Right forelimb (tissue), 1 donor: ENCODE results near the gene DNAJC5G.

ENCODE experiments used
- DNase-seq: peaks from one replicate; pipeline ENCODE4 v3.0.0-alpha.2; 2018

DNAJC5G gene

GRCh38 chr2:27275211-27276150, at the start of gene DNAJC5G:
Gene DNAJC5G (plus strand): TSS chr2:27275433. CDS start chr2:27276729, 1,296 bp downstream.
- DNase-seq: no peak

GRCh38 chr2:27225526-27225925, 49.7 kb upstream of the DNAJC5G start:
- DNase-seq: no peak

- DNase-seq: no peak
Measured at GRCh38 chr2:27227501-27227900, 47.7 kb upstream of the DNAJC5G start.

GRCh38 chr2:27231921-27232320, 43.3 kb upstream of the DNAJC5G start:
- no peak for DNase-seq

GRCh38 chr2:27233341-27233740, 41.9 kb upstream of the DNAJC5G start:
- DNase-seq: no peak

GRCh38 chr2:27236136-27236535, 39.1 kb upstream of the DNAJC5G start:
- no peak for DNase-seq

- no peak for DNase-seq
Measured at GRCh38 chr2:27236626-27237025, 38.6 kb upstream of the DNAJC5G start.

- DNase-seq: no peak
Measured at GRCh38 chr2:27237341-27237945, 37.8 kb upstream of the DNAJC5G start.

- no peak for DNase-seq
Measured at GRCh38 chr2:27238976-27239375, 36.3 kb upstream of the DNAJC5G start.

- no peak for DNase-seq
Measured at GRCh38 chr2:27240406-27240805, 34.8 kb upstream of the DNAJC5G start.

GRCh38 chr2:27241761-27242613, 33.2 kb upstream of the DNAJC5G start:
- DNase-seq: no peak

GRCh38 chr2:27242614-27242951, 32.6 kb upstream of the DNAJC5G start:
- no peak for DNase-seq

- DNase-seq: no peak
Measured at GRCh38 chr2:27243391-27244130, 31.7 kb upstream of the DNAJC5G start.

- DNase-seq: no peak
Measured at GRCh38 chr2:27245116-27245515, 30.1 kb upstream of the DNAJC5G start.

- DNase-seq: no peak
Measured at GRCh38 chr2:27245626-27246025, 29.6 kb upstream of the DNAJC5G start.

- DNase-seq: no peak
Measured at GRCh38 chr2:27247893-27248292, 27.3 kb upstream of the DNAJC5G start.

GRCh38 chr2:27249159-27249890, 25.9 kb upstream of the DNAJC5G start:
- DNase-seq: no peak

- no peak for DNase-seq
Measured at GRCh38 chr2:27249891-27250651, 25.2 kb upstream of the DNAJC5G start.

- no peak for DNase-seq
Measured at GRCh38 chr2:27250652-27251379, 24.4 kb upstream of the DNAJC5G start.

GRCh38 chr2:27251766-27252165, 23.5 kb upstream of the DNAJC5G start:
- DNase-seq: no peak
